ENCODE measurements around the gene SH3RF3. TPM values are rescaled to one million over a fixed set of nuclear protein-coding genes. Genes with fewer than 3 reads are reported as not detected.

The SH3RF3 gene
- polyA plus RNA-seq, 1 donor (not counting 4 experiments of a cell fraction or from before 2014, with no cell fraction given), result 0.08 TPM

- peaks cover 11% of the 10 kb centered on the region for H3K27me3 ChIP-seq (ENCODE audit: control insufficient read depth, extremely low read depth, insufficient read depth, low read length)
- no peak overlapping the region for H2AFZ ChIP-seq (ENCODE audit: control insufficient read depth, low read length)
- no peak overlapping the region for H3K27ac ChIP-seq (ENCODE audit: control insufficient read depth, insufficient read depth, low read length)
- H3K9me1 ChIP-seq (ENCODE audit: control insufficient read depth, extremely low read depth, insufficient read depth, low read length), result no peaks in the 10 kb centered on the region
- H3K36me3 ChIP-seq (ENCODE audit: control insufficient read depth in 2 of 2, extremely low read depth in 1 of 2, insufficient read depth in 2 of 2, low read length in 2 of 2), result no peaks in the 10 kb centered on the region
- H3K4me2 ChIP-seq (ENCODE audit: control insufficient read depth, extremely low read depth, insufficient read depth, low read depth, low read length), result no peak overlapping the region
- dilution Hi-C loops (cut with MboI; ENCODE audit: extremely low pct_ligation_motif_present, low sequenced_read_pairs), result no loop called here
- H3K9me3 ChIP-seq (ENCODE audit: control insufficient read depth, low read depth, low read length), result no peaks in the 10 kb centered on the region
- DNase-seq (ENCODE audit: low read depth, low spot score) (no peak), FAIRE-seq (no peak)
- peaks cover 9% of the 10 kb centered on the region for H3K4me1 ChIP-seq (ENCODE audit: control insufficient read depth, extremely low read depth, insufficient read depth, low read length)
- H3K79me2 ChIP-seq (ENCODE audit: control insufficient read depth, insufficient read depth, low read length), result no peaks in the 10 kb centered on the region
- no peak overlapping the region for H3K9ac ChIP-seq (ENCODE audit: control insufficient read depth, extremely low read depth, insufficient read depth, low read length)
- H3K4me3 ChIP-seq (ENCODE audit: control insufficient read depth in 2 of 3, extremely low read depth in 1 of 3, insufficient read depth in 2 of 3, low read depth in 1 of 3, low read length in 3 of 3), result no peak overlapping the region
- no peak for TF ChIP-seq CTCF (optimal IDR thresholded peaks at IDR 0.05 in 1 of 3, IDR thresholded peaks at IDR 0.05 in 1 of 3, conservative IDR thresholded peaks at IDR 0.05 in 1 of 3; ENCODE audit: extremely low read depth in 1 of 3, insufficient read depth in 2 of 3, low read length in 3 of 3)
- no peak for TF ChIP-seq EZH2 (IDR thresholded peaks at IDR 0.05; ENCODE audit: low read length)
- H4K20me1 ChIP-seq (ENCODE audit: control insufficient read depth, extremely low read depth, insufficient read depth, low read length), result no peaks in the 10 kb centered on the region
Observed at GRCh38 chr2:109434351-109434750, 305.3 kb downstream of the SH3RF3 start.

GRCh38 chr2:109435066-109435690, 306.2 kb downstream of the SH3RF3 start:
- no peak for DNase-seq (ENCODE audit: low read depth, low spot score)
- H3K9ac ChIP-seq (ENCODE audit: control insufficient read depth, extremely low read depth, insufficient read depth, low read length), result no peak overlapping the region
- no peak overlapping the region for H3K27ac ChIP-seq (ENCODE audit: control insufficient read depth, insufficient read depth, low read length)

More at GRCh38 chr2:109435066-109435690, 306.2 kb downstream of the SH3RF3 start:
- FAIRE-seq, result no peak
- Histone ChIP-seq H3K4me1 (ENCODE audit: control insufficient read depth, extremely low read depth, insufficient read depth, low read length) (peaks cover 9% of the 10 kb centered on the region), H3K27me3 (ENCODE audit: control insufficient read depth, extremely low read depth, insufficient read depth, low read length) (peaks cover 4% of the 10 kb centered on the region), H3K9me3 (ENCODE audit: control insufficient read depth, low read depth, low read length) (no peaks in the 10 kb centered on the region), H3K36me3 (ENCODE audit: control insufficient read depth in 2 of 2, extremely low read depth in 1 of 2, insufficient read depth in 2 of 2, low read length in 2 of 2) (no peaks in the 10 kb centered on the region), H3K9me1 (ENCODE audit: control insufficient read depth, extremely low read depth, insufficient read depth, low read length) (no peaks in the 10 kb centered on the region), H3K79me2 (ENCODE audit: control insufficient read depth, insufficient read depth, low read length) (no peaks in the 10 kb centered on the region), H3K4me3 (ENCODE audit: control insufficient read depth in 2 of 3, extremely low read depth in 1 of 3, insufficient read depth in 2 of 3, low read depth in 1 of 3, low read length in 3 of 3) (no peak overlapping the region), H4K20me1 (ENCODE audit: control insufficient read depth, extremely low read depth, insufficient read depth, low read length) (no peaks in the 10 kb centered on the region), H3K4me2 (ENCODE audit: control insufficient read depth, extremely low read depth, insufficient read depth, low read depth, low read length) (peak overlapping the region; percentile 11), H2AFZ (ENCODE audit: control insufficient read depth, low read length) (no peak overlapping the region)
- dilution Hi-C loops (cut with MboI; ENCODE audit: extremely low pct_ligation_motif_present, low sequenced_read_pairs), result no loop called here
- TF ChIP-seq EZH2 (IDR thresholded peaks at IDR 0.05; ENCODE audit: low read length) (no peak), CTCF (optimal IDR thresholded peaks at IDR 0.05 in 1 of 3, IDR thresholded peaks at IDR 0.05 in 1 of 3, conservative IDR thresholded peaks at IDR 0.05 in 1 of 3; ENCODE audit: extremely low read depth in 1 of 3, insufficient read depth in 2 of 3, low read length in 3 of 3) (no peak)

Data from keratinocyte (primary cell).